ENCODE results near the gene DMAP1.

DMAP1 gene

DNA sequence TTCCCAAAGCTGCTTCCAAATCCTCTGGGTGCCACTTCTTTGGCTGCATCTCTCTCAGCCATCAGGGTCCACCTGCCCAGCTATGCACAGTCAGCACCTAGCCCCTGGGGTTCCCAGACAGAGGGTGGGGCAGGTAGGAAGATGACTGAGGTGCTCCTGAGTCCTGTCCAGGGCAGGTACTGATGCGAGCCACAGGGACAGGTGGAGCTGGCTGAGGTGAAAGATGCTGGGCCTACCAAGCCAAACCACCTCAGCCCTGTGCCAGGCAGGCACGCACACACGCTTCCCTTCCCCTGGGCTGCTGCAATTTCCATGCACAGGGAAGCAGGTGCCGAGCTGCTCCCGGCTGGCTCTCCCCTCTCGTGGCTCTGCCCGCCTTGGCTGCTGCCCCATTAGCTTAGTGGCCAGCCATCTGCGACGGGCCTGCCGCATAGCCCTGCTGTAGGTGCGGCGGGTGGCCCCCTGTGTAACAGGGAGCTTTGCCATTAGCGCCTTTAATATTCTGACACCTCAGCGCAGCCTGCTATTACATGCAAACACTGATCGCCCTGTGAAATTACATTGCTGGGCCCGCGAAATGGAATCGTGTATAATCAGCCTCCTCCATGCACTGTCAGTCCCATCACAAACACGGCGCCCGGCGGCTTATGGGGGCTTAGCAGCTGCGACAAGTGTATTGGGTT lies 38.9 kb downstream of the DMAP1 start:
- in situ Hi-C loops (cut with HindIII; ENCODE audit: low sequenced_read_pairs): no loop called here

DNA sequence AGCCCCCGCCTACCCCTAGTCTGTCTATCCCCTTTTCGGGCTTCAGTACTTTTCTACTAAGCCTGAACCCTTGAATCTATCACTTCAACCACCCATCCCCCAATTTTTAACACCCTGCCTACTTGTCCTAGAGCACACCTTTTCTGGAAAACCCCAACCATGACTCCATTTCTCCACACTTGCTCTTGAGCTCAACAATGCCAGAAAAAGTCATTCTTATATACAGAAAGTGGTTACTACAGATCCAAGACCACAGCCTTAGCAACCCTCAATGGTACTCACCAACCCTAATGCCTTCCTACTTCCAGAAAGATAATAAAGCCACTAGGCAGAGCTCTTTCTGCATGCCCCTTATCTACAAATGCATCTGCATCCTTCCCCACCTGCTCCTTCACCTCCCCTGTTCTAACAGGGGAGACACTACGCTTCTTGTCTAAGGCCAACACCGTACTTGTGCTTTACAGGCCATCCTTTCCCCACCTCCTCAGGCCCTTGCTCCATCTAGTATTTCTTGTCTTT lies 41.2 kb downstream of the DMAP1 start:
- in situ Hi-C loops (cut with HindIII; ENCODE audit: low sequenced_read_pairs): no loop called here

DNA sequence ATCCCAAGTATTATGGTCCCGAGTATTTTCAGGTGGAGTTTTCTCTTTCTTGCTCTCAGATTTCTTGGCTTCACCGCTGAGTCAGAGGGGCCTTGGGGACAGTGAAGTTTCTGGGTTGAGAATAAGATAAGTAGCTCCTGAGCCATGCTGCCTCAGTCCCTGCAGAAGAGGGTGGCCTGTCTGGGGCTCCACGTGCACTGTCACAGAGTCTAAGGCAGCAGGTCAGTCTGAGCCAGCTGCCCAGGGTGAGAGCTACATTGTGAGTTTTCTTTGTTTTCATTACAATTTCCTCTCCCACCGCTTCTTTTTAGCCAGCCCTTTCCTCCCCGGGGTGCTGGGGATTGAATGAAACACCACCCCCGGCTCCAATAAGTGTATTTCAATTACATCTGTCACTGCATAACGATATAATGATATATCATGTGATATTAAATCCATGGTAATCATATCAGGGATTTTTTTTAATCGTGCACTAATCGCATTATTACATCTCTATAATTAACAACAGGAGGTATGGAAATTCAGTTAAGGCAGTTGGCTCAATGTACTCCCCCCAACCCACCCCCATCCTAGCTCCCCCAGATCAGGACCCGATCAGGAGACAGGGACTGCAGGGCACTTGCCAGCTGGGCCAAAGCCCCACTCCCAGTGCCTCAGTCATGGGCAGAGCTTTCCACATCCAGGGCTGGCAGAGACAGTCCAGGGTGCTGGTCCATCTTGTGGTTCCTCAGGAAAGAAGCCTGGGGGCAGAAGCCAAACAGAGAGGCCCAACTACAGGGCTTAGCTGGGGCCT lies 43.7 kb downstream of the DMAP1 start:
- in situ Hi-C loops (cut with HindIII; ENCODE audit: low sequenced_read_pairs): no loop called here

DNA sequence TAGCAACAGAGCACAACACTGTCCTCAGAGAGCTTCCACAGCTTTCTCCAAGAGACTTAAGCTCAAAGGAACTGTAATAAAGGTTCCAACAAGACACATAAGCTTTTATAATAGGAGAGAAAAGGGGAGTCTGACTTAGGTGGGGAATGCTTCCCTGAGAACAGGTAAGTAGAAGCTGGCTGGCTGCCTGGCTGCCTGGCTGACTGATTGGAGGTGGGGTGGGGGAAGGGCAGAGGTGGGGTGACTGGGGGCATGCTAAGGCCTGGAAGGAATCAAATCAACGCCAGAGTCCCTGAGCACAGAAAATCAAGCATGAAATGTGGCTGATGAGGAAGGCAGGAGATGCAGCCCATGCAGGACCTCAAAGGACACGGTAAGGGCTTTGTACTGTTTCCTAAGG lies 45.8 kb downstream of the DMAP1 start:
- in situ Hi-C loops (cut with HindIII; ENCODE audit: low sequenced_read_pairs): no loop called here

DNA sequence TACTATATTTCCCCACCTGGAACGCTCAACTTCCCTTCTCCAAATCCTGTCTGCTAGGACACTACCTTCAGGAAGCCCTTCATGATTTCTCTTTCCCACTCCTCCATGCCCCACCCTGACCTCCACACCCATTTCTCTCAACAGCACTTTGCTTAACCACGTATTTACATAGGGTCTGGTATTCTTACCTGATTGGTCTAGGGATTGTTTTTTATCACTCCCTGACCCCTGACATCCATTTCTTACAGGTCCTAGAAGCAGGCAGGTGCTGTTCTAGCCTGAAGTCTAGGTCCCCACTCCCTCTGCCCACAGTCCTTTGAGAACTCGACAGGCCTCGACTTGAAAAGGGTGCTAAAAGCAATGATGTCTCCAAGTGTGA lies 47.5 kb downstream of the DMAP1 start:
- in situ Hi-C loops (cut with HindIII; ENCODE audit: low sequenced_read_pairs): no loop called here

DNA sequence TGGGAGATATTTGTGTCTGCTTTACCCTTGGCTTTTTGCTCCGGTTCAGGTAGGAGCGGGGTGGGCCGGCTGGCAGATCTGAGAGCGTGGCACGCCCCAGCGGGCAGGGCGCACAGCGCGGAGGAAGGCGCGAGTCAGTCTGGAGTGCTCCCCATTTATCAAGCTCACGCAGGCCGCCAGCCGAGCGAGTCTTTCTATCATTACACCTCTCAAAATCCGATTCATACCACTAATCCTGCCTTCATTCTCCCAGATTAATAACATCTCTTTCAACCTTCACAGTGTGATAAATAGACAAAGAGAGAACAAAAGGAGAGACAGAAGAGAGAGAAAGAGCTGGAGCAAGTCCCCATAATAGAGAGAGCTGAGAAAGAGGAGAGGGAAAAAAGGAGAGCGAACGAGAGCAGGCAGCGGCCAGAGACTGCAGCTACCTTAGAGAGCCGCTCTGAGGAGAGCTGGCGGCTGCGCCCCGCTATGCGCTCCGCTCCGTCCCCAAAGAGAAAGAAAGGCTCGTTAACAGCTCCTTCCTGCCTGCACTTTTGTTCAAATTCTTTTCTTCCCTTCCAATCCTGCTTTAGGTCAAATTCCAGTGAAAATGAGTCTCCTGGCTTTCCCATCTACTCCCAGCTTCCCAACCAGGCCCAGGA lies 48.0 kb downstream of the DMAP1 start:
- in situ Hi-C loops (cut with HindIII; ENCODE audit: low sequenced_read_pairs): no loop called here

DNA sequence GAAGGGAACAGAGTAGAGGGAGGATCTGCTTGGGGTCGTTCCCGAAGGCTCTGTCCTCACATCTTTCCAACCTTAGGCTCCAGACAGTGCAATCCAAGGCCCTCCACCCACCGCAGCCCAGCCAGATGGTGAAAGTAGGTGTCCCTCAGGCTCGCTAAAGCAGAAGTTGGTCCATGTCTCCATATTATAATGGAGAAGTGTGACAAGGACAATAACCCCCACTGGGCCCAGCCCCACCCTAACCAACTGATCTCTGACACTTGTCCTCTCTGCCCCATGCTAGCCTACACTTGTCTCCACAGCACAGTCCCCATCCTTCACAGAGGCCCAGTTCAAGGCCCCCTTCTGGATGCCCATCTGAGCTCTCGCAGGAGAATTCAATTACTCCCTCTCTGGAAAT lies 48.7 kb downstream of the DMAP1 start:
- in situ Hi-C loops (cut with HindIII; ENCODE audit: low sequenced_read_pairs): no loop called here

DNA sequence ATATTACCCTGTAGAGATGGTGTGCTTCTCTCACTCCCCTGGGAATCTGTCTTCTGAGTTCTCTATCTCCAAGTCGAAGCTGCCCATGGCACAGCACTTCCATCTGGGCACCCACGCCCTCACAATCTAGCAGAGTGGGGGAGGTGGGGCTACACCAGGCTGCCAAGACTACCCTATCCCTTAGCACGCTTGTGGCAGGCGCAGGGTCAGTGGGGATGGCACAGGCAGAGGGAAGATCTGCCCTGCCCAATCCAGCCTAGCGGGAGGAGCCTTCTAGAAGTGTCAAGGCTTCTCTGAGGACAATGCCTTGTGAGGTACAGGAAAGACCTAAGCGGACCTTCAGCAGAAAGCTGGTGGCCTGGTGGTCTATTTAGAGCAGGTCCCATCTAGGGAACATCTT lies 49.1 kb downstream of the DMAP1 start:
- in situ Hi-C loops (cut with HindIII; ENCODE audit: low sequenced_read_pairs): no loop called here

DNA sequence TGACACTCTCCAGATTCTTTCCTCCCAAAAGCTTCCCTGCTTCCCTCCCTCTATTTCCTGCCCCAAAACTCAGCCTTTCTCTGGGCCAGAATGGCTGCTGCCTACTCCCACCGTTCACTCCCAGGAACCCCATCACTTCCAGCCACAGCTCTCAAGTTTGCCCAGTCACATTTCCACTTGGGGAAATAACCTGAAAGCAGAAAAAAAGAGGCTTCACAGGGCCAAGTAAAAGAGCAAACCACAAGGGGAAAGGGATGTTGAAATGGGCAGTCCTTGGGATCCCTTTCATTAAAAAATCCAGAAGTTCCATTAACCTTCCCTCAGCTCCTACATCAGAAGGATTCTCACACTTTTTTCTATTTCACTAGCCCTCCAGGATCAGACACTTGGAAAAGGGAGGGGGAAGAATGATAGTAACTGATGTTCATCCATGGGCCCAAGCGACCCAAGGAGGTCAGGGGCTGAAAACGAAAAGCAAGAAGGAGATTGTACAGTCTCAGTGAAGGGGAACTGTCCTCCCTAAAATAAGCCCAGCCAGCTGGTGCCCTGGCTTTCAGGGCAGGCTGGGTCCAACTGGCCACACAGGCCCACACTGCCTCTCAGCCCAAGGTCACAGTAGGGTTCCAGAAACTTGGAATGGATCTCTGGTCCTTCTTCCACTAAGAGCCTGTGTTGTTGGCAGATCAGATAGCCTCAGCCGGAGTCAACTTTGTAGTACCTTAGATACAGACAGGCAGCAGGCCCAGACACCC lies 49.7 kb downstream of the DMAP1 start:
- in situ Hi-C loops (cut with HindIII; ENCODE audit: low sequenced_read_pairs): no loop called here

DNA sequence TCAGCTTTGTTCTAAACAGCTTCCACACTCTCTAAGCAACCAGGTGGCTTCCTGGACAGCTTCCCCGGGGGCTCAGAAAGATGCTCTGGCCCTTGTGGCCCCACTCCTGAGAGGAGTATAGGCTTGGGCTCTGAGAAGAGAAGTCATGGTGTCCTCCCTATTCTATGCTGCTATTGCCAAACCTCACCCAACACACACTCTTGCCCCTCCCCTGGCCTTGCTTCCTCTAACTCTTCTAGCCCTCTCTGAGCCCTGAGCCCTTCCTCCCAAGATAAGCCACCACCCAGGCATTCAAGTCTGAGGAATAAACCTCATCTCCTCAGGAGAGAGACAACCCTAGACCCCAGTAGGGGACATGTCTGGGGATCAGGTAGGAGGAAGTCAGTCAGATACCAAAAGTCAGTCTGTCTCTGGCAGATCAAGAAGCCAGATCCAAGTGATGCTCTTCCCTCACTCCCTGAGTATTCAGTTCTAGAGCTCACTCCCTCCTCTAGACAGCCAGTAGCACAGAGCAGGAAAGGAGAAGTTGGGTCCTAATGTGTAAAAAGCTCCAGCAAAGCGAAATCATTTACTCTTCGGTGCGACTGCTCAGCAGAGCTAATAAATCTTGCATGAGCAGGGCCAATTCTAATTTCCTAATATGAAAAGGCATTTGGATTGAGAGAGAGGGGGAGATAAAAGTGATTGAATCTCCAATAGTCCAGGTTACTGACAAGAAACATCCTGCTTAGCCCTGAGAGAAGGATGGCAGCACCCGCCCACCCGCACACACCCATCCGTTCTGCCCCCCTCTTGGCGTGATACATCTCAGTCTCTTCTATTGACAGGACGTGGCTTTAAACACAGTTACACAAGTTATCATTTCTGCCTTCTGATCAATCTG lies 50.5 kb downstream of the DMAP1 start:
- in situ Hi-C loops (cut with HindIII; ENCODE audit: low sequenced_read_pairs): no loop called here

DNA sequence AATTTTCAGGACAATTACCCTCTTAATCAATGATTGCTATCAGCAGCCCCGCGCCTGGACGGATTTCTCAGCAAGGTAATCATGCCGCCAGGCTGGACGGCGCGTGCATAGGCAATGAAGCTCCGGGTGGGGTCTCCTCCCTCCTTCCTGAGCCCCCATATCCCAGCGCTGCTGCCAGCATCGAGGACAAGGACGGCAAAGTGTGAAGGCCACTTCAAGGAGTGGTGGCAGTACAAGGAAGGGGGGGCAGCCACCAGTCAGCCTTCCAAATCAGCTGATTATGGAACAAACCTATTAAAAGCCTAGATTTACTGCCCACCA lies 51.1 kb downstream of the DMAP1 start:
- in situ Hi-C loops (cut with HindIII; ENCODE audit: low sequenced_read_pairs): no loop called here

DNA sequence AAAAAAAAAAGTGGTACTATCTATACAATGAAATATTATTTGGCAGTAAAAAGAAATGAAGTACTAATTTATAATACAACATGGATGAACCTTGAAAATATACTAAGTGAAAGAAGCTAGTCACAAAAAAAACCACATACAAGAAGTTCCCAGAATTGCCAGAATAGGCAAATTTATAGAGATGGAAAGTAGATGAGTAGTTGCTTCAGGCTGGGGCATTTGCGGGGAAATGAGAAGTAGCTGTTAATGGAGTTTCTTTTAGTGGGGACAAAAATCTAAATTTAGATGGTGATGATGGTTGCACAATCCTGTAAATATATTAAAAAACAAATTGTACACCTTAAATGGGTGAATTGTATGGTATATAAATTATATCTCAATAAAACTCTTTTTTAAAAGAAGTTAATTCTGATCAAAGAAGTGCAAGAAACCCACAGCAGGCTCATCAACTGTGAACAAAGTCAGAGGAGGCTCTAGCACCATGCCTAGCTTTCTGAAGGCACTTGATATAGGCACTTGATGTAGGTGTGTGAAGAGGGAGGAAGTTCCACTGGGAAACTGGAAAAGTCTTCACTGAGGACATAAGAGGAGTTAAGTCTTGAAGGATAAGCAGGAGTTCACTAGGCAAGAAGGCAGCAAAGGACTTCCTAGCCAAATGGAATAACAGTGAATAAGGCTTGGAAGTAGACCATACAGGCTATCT lies 52.5 kb downstream of the DMAP1 start:
- in situ Hi-C loops (cut with HindIII; ENCODE audit: low sequenced_read_pairs): no loop called here

DNA sequence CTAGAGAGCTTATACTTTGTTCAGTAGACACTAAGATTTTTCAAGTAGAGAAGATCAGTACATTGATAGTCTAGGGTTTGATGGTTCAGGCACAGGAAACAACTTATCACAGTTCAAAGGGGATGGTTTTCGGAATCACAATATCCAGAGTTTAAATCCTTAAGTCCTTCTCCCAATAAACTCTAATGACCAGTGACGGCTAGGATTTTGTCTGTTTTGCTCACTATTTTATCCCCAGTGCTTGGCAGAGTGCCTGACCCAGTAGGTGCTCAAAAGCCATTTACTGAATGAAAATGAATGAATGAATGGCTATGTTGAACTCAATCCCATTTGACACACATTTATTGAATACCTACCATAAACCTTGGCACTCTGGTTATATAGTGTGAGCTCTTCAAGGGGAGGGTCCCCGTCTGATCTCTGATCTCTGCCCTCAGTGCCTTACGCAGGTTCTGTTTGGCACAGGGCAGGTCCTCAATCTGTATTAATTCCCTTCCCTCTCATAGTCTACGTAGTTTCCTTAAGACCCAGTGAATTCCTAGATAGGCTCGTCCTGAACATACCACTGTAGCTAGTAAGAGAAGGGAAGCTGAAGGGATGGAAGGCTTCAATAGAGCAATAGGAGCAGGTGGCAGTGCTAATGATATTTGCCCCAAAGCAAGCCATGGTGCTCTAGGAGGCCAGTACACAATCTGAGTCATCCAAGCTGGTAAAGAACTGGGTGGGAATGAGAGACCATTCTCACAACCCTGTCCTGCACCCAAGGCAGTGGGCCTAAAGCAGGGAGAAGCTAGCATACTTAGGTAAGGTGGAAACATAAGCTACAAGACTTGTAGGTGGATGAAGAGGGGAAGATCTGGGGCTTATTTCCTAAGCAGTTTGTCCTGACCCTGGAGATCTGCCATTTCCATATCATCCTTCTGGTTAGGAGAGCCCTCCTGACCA lies 53.4 kb downstream of the DMAP1 start:
- in situ Hi-C loops (cut with HindIII; ENCODE audit: low sequenced_read_pairs): no loop called here

DNA sequence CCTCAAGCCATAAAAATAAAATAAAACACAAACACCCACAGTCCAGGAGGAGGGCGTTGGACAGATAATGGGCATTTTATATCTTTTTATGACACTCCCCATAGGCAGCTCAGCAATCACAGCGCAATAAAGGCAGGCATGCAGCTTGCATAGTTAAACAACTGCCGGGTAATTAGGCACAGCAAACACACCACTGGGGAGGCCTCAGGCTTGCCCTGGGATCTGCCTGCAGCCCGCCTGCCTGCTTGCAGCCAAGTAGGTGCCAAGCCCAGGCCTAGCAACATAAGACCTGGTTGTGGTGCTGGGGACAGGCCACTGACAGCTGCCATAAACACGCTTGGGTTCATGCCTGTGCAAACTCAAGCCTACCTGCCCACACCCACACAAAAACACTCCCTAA lies 54.2 kb downstream of the DMAP1 start:
- in situ Hi-C loops (cut with HindIII; ENCODE audit: low sequenced_read_pairs): no loop called here

DNA sequence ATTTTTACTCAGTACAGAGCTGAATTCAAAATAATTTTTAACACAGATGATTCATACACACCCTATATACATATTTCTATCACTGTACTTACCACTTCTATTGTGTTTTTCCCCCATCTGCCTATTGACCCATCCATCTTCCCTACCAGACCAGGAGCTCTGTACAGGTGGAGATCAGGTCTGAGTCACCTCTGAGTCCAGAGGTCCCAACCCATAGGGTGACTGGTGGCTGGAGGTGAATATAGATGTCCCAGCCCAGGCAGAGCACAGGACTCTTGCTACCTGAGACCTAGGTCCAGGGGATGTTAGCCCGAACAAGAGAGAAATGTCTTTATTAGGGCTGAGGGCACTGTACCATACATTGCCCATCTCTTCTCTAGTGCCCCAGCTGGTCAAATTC lies 54.8 kb downstream of the DMAP1 start:
- in situ Hi-C loops (cut with HindIII; ENCODE audit: low sequenced_read_pairs): no loop called here
